Caco-2 (cell line): Measurements from ENCODE around the gene TMEM174. TPM values are rescaled to one million over a fixed set of nuclear protein-coding genes. Genes with fewer than 3 reads are reported as not detected.

Source experiments
- BruUV-seq: library from RNA; stranded (reverse); fragments of 400-500 nt; replicated peaks from 2 replicates; lab custom pipeline; 2021; lab: Mats Ljungman, UMichigan
- CTCF ChIA-PET: fragments of 300-600 bp; sonication (Branson Sonifier 250); formaldehyde crosslinking; loops from one replicate; lab custom pipeline; 2022; ENCODE audit warnings: antibody characterized with exemption; lab: Charles Lee
- POLR2A ChIA-PET: fragments of 300-600 bp; sonication (Branson Sonifier 250); formaldehyde crosslinking; loops from one replicate; lab custom pipeline; 2022; ENCODE audit warnings: antibody characterized with exemption; lab: Charles Lee
- DNase-seq, 2 experiments: peaks; one replicate each; pipeline versions ENCODE4 v3.0.0 to v3.0.0-alpha.2; 2020 to 2022
- H3K27me3 ChIP-seq: replicated peaks from 2 replicates; pipeline ENCODE4 v1.6.0; 2011; ENCODE audit warnings: low read length; ENCODE audit not compliant: control insufficient read depth, insufficient read depth
- H3K36me3 ChIP-seq: 2 replicates; pipeline ENCODE4 v1.5.1; 2011; ENCODE audit warnings: low read length; ENCODE audit not compliant: control insufficient read depth, insufficient read depth
- H3K4me1 ChIP-seq: fragments of 250-450 bp; sonication (Bioruptor Pico); 2 replicates; pipeline ENCODE4 v1.5.1; 2020; ENCODE audit warnings: mild to moderate bottlenecking
- H3K4me3 ChIP-seq: 2 replicates; pipeline ENCODE4 v1.5.1; 2011; ENCODE audit warnings: low read depth, mild to moderate bottlenecking, control low read depth, low read length
- H3K9me3 ChIP-seq: fragments of 250-450 bp; sonication (Bioruptor Pico); 2 replicates; pipeline ENCODE4 v1.5.1; 2020; ENCODE audit warnings: mild to moderate bottlenecking, moderate library complexity
- H3K27ac Mint-ChIP-seq: one replicate; pipeline ENCODE4 v1.8.0; 2022; ENCODE audit warnings: mixed read lengths; ENCODE audit not compliant: unreplicated experiment
- H3K27me3 Mint-ChIP-seq: one replicate; pipeline ENCODE4 v1.8.0; 2022; ENCODE audit warnings: mixed read lengths; ENCODE audit not compliant: insufficient read depth, unreplicated experiment
- H3K36me3 Mint-ChIP-seq: one replicate; pipeline ENCODE4 v1.8.0; 2022; ENCODE audit warnings: mild to moderate bottlenecking, mixed read lengths; ENCODE audit not compliant: insufficient read depth, unreplicated experiment
- H3K4me1 Mint-ChIP-seq: one replicate; pipeline ENCODE4 v1.8.0; 2022; ENCODE audit warnings: low read depth, mixed read lengths; ENCODE audit not compliant: unreplicated experiment
- H3K4me3 Mint-ChIP-seq: one replicate; pipeline ENCODE4 v1.8.0; 2022; ENCODE audit warnings: mild to moderate bottlenecking, moderate library complexity, mixed read lengths; ENCODE audit not compliant: unreplicated experiment
- H3K9me3 Mint-ChIP-seq: one replicate; pipeline ENCODE4 v1.8.0; 2022; ENCODE audit warnings: mixed read lengths; ENCODE audit not compliant: unreplicated experiment
- intact Hi-C: fragments of 100-400 bp; cut with micrococcal nuclease; formaldehyde crosslinking; loops from one replicate; pipeline ENCODE4 v1.10.0; 2022; ENCODE audit not compliant: unreplicated experiment
- total RNA-seq: library from RNA; stranded (reverse); gene quantifications from 2 replicates; pipeline ENCODE4 v1.2.3, GENCODE V29; 2022
- TF ChIP-seq, protein P1 (sequence below), 2 experiments: fragments of 200-600 bp in 1 of 2; IDR thresholded peaks; 1 replicate in 1 of 2; 2 replicates in 1 of 2; pipeline versions ENCODE4 v1.5.1 to v1.8.0; 2011 to 2022; ENCODE audit warnings: antibody characterized with exemption in 1 of 2, control low read depth in 1 of 2, inconsistent platforms in 1 of 2, low read depth in 1 of 2, low read length in 1 of 2, mild to moderate bottlenecking in 1 of 2, moderate library complexity in 1 of 2; ENCODE audit not compliant: insufficient read depth in 1 of 2, severe bottlenecking in 1 of 2, unreplicated experiment in 1 of 2

TMEM174 gene
- total RNA-seq, 1 experiment from 2014 or later = not detected

DNA sequence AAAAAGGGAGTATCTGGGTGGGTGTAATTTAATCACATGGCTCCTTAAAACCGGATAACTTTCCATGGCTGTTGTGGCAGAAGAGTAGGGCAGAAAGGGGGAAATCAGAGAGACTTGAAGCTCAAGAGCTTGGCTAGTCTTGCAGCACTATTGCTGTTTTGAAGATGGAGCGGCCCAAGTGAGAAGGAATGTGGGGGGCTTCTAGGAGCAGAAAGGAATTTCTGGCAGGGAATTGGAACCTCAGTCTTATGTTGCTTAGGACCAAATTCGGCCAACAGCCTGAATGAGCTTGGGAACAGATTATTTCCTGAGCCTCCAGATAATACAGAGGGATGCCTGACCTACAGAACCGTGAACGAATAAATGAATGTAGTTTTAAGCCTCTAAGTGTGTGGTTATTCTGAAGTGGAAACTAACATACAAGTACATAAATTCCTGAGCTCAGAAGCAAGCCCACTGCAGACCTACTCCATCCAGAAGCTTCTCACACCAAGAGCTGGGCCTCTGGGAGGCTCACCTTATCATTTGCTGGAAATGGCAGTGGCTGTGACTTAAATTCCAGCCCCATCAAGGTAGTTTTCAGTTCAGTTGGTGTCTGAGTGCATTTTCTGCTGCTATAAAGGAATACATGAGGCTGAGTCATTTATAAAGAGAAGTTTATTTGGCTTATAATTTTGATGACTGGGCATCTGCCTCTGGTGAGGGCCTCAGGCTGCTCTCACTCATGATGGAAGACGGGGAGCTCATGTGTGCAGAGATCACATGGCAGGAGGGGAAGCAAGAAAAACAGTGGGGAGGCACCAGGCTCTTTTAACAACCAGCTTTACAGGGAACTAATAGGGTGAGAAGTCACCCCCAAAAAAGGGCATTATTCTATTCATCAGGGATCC lies 15.3 kb upstream of the TMEM174 start:
- ChIA-PET CTCF (no interaction called here), POLR2A (no interaction called here)
- intact Hi-C loops = no loop called here
- no TSS peak for BruUV-seq
- Histone ChIP-seq H3K36me3 (no peaks in the 10 kb centered on the region), H3K27me3 (no peaks in the 10 kb centered on the region), H3K4me3 (no peak overlapping the region), H3K9me3 (no peaks in the 10 kb centered on the region), H3K4me1 (no peaks in the 10 kb centered on the region)
- H3K27ac Mint-ChIP-seq = no peak overlapping the region
- H3K4me1 Mint-ChIP-seq = peaks cover 4% of the 10 kb centered on the region
- peaks cover 3% of the 10 kb centered on the region for H3K27me3 Mint-ChIP-seq
- no peaks in the 10 kb centered on the region for H3K9me3 Mint-ChIP-seq
- no peak overlapping the region for H3K4me3 Mint-ChIP-seq
- H3K36me3 Mint-ChIP-seq = no peaks in the 10 kb centered on the region
- TF ChIP-seq, protein P1, sequence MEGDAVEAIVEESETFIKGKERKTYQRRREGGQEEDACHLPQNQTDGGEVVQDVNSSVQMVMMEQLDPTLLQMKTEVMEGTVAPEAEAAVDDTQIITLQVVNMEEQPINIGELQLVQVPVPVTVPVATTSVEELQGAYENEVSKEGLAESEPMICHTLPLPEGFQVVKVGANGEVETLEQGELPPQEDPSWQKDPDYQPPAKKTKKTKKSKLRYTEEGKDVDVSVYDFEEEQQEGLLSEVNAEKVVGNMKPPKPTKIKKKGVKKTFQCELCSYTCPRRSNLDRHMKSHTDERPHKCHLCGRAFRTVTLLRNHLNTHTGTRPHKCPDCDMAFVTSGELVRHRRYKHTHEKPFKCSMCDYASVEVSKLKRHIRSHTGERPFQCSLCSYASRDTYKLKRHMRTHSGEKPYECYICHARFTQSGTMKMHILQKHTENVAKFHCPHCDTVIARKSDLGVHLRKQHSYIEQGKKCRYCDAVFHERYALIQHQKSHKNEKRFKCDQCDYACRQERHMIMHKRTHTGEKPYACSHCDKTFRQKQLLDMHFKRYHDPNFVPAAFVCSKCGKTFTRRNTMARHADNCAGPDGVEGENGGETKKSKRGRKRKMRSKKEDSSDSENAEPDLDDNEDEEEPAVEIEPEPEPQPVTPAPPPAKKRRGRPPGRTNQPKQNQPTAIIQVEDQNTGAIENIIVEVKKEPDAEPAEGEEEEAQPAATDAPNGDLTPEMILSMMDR (IDR thresholded peaks at IDR 0.05; ENCODE audit: insufficient read depth in 1 of 2, low read depth in 1 of 2, low read length in 1 of 2, severe bottlenecking in 1 of 2, unreplicated experiment in 1 of 2) = no peak
- no peak for DNase-seq

DNA sequence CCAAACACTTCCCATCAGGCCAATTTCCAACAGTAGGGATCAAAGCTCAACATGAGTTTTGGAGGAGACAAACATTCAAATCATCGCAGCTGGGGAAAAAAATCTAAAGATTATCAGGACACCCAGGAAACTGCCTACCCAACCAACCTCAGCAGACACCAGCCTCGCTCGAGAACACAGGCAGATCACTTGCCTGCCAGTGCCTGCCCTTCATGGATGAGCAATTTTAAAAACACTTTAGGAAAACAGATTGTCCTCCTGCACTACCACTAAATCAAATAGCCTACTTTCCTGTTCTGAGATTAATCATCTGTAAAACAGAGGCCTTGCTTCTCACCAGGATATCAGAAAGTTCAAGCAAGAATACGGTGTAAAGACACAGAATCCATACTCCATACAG lies 14.7 kb upstream of the TMEM174 start:
- H3K27ac Mint-ChIP-seq = no peak overlapping the region
- no TSS peak for BruUV-seq
- H3K4me3 ChIP-seq = no peak overlapping the region
- DNase-seq = no peak
- H3K9me3 ChIP-seq = no peaks in the 10 kb centered on the region
- CTCF ChIA-PET = no interaction called here
- peaks cover 3% of the 10 kb centered on the region for H3K27me3 Mint-ChIP-seq
- no peak overlapping the region for H3K4me3 Mint-ChIP-seq
- H3K36me3 ChIP-seq = no peaks in the 10 kb centered on the region
- POLR2A ChIA-PET = no interaction called here
- intact Hi-C loops = no loop called here
- TF ChIP-seq, protein P1 (IDR thresholded peaks at IDR 0.05; ENCODE audit: insufficient read depth in 1 of 2, low read depth in 1 of 2, low read length in 1 of 2, severe bottlenecking in 1 of 2, unreplicated experiment in 1 of 2) = no peak
- no peaks in the 10 kb centered on the region for H3K9me3 Mint-ChIP-seq
- no peaks in the 10 kb centered on the region for H3K27me3 ChIP-seq
- no peaks in the 10 kb centered on the region for H3K4me1 Mint-ChIP-seq
- H3K36me3 Mint-ChIP-seq = no peaks in the 10 kb centered on the region
- no peaks in the 10 kb centered on the region for H3K4me1 ChIP-seq

DNA sequence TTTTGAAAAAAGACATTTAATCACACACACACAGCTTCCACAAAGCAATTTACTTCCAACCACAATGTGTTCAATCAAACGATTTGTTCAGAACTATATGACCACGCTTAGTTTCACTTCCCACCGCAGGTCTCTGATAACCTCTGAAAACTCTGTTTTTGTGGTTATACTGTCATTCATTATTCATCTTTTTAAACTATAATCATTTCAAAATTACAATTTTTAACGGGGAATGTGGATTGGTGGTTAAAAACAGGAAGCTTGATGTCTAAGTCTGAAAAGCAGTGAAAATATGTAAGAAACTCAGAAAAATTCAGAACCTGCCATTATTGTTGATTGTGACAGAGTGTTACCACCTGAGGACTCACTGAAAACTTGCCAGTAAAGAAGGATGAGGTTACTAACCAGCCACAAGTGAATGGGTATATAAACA lies 12.7 kb upstream of the TMEM174 start:
- CTCF ChIA-PET = no interaction called here
- H3K4me3 ChIP-seq = no peak overlapping the region
- Mint-ChIP-seq H3K4me1 (no peaks in the 10 kb centered on the region), H3K36me3 (no peaks in the 10 kb centered on the region), H3K9me3 (no peaks in the 10 kb centered on the region), H3K27ac (no peak overlapping the region), H3K27me3 (peaks cover 3% of the 10 kb centered on the region), H3K4me3 (no peak overlapping the region)
- no peaks in the 10 kb centered on the region for H3K9me3 ChIP-seq
- TF ChIP-seq, protein P1 (IDR thresholded peaks at IDR 0.05; ENCODE audit: insufficient read depth in 1 of 2, low read depth in 1 of 2, low read length in 1 of 2, severe bottlenecking in 1 of 2, unreplicated experiment in 1 of 2) = no peak
- no peaks in the 10 kb centered on the region for H3K27me3 ChIP-seq
- no peaks in the 10 kb centered on the region for H3K4me1 ChIP-seq
- intact Hi-C loops = no loop called here
- no peak for DNase-seq
- POLR2A ChIA-PET = no interaction called here
- H3K36me3 ChIP-seq = no peaks in the 10 kb centered on the region
- no TSS peak for BruUV-seq
